Lung (tissue), 12 donors: Measurements from ENCODE around the gene CABLES1. TPM values are rescaled to one million over a fixed set of nuclear protein-coding genes. Genes with fewer than 3 reads are reported as not detected.
A peak's percentile ranks its signal among the peaks of the same experiment; 100 is the strongest.

Source experiments
- ATAC-seq: fragments of 200-7000 bp; cut with Tn5 transposase; one replicate; pipeline ENCODE4 v1.9.1; 2020; ENCODE audit warnings: moderate number of reproducible peaks; ENCODE audit not compliant: insufficient read depth, low FRiP score
- DNase-seq, 3 donors: peaks; one replicate each; pipeline ENCODE4 v3.0.0-alpha.2; 2013 to 2017
- H3K27ac ChIP-seq, 2 donors: one replicate each; pipeline ENCODE4 v1.5.1; 2013; ENCODE audit warnings: mild to moderate bottlenecking in 2 of 2, moderate library complexity in 2 of 2, control low read depth in 1 of 2, inconsistent platforms in 1 of 2, low read depth in 1 of 2, low read length in 1 of 2
- H3K27me3 ChIP-seq, 3 donors: one replicate each; pipeline ENCODE4 v1.5.1; 2013; ENCODE audit warnings: low read length in 2 of 3; ENCODE audit not compliant: control insufficient read depth in 3 of 3, insufficient read depth in 3 of 3
- H3K36me3 ChIP-seq, 4 donors: one replicate each; pipeline ENCODE4 v1.5.1; 2013; ENCODE audit warnings: low read length in 4 of 4, mild to moderate bottlenecking in 1 of 4, moderate library complexity in 1 of 4; ENCODE audit not compliant: control insufficient read depth in 4 of 4, insufficient read depth in 4 of 4
- H3K4me1 ChIP-seq, 5 donors: one replicate each; pipeline ENCODE4 v1.5.1; 2013; ENCODE audit warnings: low read length in 5 of 5, mild to moderate bottlenecking in 2 of 5, moderate library complexity in 1 of 5; ENCODE audit not compliant: control insufficient read depth in 5 of 5, insufficient read depth in 5 of 5
- H3K4me3 ChIP-seq: one replicate; pipeline ENCODE4 v1.5.1; 2013; ENCODE audit warnings: mild to moderate bottlenecking, control low read depth, moderate library complexity
- H3K9ac ChIP-seq, 2 donors: one replicate each; pipeline ENCODE4 v1.5.1; 2013; ENCODE audit warnings: low read length in 2 of 2, control low read depth in 1 of 2; ENCODE audit not compliant: insufficient read depth in 1 of 2
- H3K9me3 ChIP-seq, 4 donors: one replicate each; pipeline ENCODE4 v1.5.1; 2013; ENCODE audit warnings: low read length in 3 of 4, mild to moderate bottlenecking in 1 of 4, moderate library complexity in 1 of 4; ENCODE audit not compliant: control insufficient read depth in 4 of 4, insufficient read depth in 3 of 4
- CTCF ChIP-seq: IDR thresholded peaks from 2 replicates; pipeline ENCODE4 v1.5.1; 2012; ENCODE audit warnings: mild to moderate bottlenecking; ENCODE audit errors: control extremely low read depth, extremely low read depth
- WGBS, 2 donors: extraction: QIAGEN DNeasy Blood & Tissue Kit; methylation state at CpG; one replicate each; pipeline ENCODE4 v1.1.7; 2013; 5-methylcytosine and 5-hydroxymethylcytosine counted together
- polyA plus RNA-seq, 2 donors: library from polyadenylated mRNA; stranded (reverse); fragments of 200-250 nt; gene quantifications; one replicate each; pipeline ENCODE4 v1.2.1, GENCODE V29; 2013
- total RNA-seq, 2 donors: library from RNA; depleted of rRNA in 1 of 2; stranded (reverse); fragments of >200 nt in 1 of 2; gene quantifications; one replicate each; pipeline ENCODE4 v1.2.1, GENCODE V29; 2014 to 2021
- donor health status: control.
- donor health status: control.
- donor health status: Bipolar disorder and iron deficiency.
- donor health status: healthy.
- donor health status: DM: yes; HTN: yes; CAD: no.

The CABLES1 gene
- total and polyA plus RNA-seq, 4 donors: 4.2 to 32.6 (median 14.7) TPM

- no peak for TF ChIP-seq CTCF
- DNase-seq: no peak
- peaks cover 0 to 19% (median 4%) of the 10 kb centered on the region in 5 donors for H3K4me1 ChIP-seq
- no peak overlapping the region for H3K9ac ChIP-seq
- WGBS, 2 donors: 53 to 73% methylated on average over 5 of the region's 5 CpGs
- H3K27me3 ChIP-seq: no peaks in the 10 kb centered on the region
- no peaks in the 10 kb centered on the region for H3K36me3 ChIP-seq
- H3K9me3 ChIP-seq: peaks cover 0 to 4% (median 3%) of the 10 kb centered on the region in 4 donors
- peak; percentile 14 for ATAC-seq
- no peak overlapping the region for H3K4me3 ChIP-seq
- H3K27ac ChIP-seq: no peak overlapping the region
Observed at GRCh38 chr18:23115683-23116096, 19.6 kb upstream of the CABLES1 start.

- H3K4me3 ChIP-seq: no peak overlapping the region
- H3K27me3 ChIP-seq: no peaks in the 10 kb centered on the region
- H3K4me1 ChIP-seq: no peaks in the 10 kb centered on the region
- no peak for TF ChIP-seq CTCF
- H3K9me3 ChIP-seq: no peaks in the 10 kb centered on the region
- WGBS, 2 donors: 96 to 98% methylated on average over 8 of the region's 8 CpGs
- no peaks in the 10 kb centered on the region for H3K36me3 ChIP-seq
- DNase-seq (no peak), ATAC-seq (no peak)
- H3K9ac ChIP-seq: no peak overlapping the region
- H3K27ac ChIP-seq: no peak overlapping the region
Observed at GRCh38 chr18:23121133-23121532, 14.2 kb upstream of the CABLES1 start.

GRCh38 chr18:23122334-23123229, 12.7 kb upstream of the CABLES1 start:
- ATAC-seq (no peak), DNase-seq (no peak)
- Histone ChIP-seq H3K9me3 (no peaks in the 10 kb centered on the region), H3K27ac (no peak overlapping the region), H3K27me3 (no peaks in the 10 kb centered on the region), H3K4me1 (peaks cover 0 to 6% (median 0%) of the 10 kb centered on the region in 5 donors), H3K4me3 (no peak overlapping the region), H3K9ac (no peak overlapping the region), H3K36me3 (no peaks in the 10 kb centered on the region)
- 91 to 92% methylated on average over 15 of the region's 15 CpGs for WGBS, 2 donors
- TF ChIP-seq CTCF: no peak
